CD4-positive, CD25-positive, alpha-beta regulatory T cell (primary cell): Measurements from ENCODE around the gene CAPRIN2. TPM values are rescaled to one million over a fixed set of nuclear protein-coding genes. Genes with fewer than 3 reads are reported as not detected.

Source experiments
- ATAC-seq, 2 donors: fragments of 150-1000 bp; cut with Tn5 transposase; one replicate each; pipeline ENCODE4 v1.10.0; 2021; ENCODE audit warnings: low read depth in 2 of 2, moderate number of reproducible peaks in 2 of 2, moderate library complexity in 1 of 2
- DNase-seq, 3 donors: peaks; one replicate each; pipeline versions ENCODE4 v3.0.0 to v3.0.0-alpha.2; 2012 to 2022; ENCODE audit warnings: mixed read lengths in 1 of 3
- H3K27ac ChIP-seq: one replicate; pipeline ENCODE4 v1.7.0; 2013; ENCODE audit warnings: mild to moderate bottlenecking, low read length; ENCODE audit not compliant: insufficient read depth, poor library complexity, severe bottlenecking
- H3K27me3 ChIP-seq: one replicate; pipeline ENCODE4 v1.7.0; 2013; ENCODE audit warnings: low read length; ENCODE audit not compliant: control insufficient read depth, insufficient read depth
- H3K36me3 ChIP-seq: one replicate; pipeline ENCODE4 v1.7.0; 2013; ENCODE audit warnings: mild to moderate bottlenecking, low read length, moderate library complexity; ENCODE audit not compliant: control insufficient read depth, insufficient read depth
- H3K4me1 ChIP-seq: 2 replicates; pipeline ENCODE4 v1.7.0; 2013; ENCODE audit warnings: mild to moderate bottlenecking, low read length; ENCODE audit not compliant: insufficient read depth, control insufficient read depth, poor library complexity, severe bottlenecking
- H3K4me3 ChIP-seq: one replicate; pipeline ENCODE4 v1.7.0; 2013; ENCODE audit warnings: low read depth, mild to moderate bottlenecking, low read length, moderate library complexity
- H3K9me3 ChIP-seq, 2 experiments: 1 replicate in 1 of 2; 2 replicates in 1 of 2; pipeline ENCODE4 v1.7.0; 2013; ENCODE audit warnings: low read length in 2 of 2, mild to moderate bottlenecking in 1 of 2, moderate library complexity in 1 of 2; ENCODE audit not compliant: control insufficient read depth in 2 of 2
- H3K27ac Mint-ChIP-seq, 3 donors: one replicate each; pipeline ENCODE4 v1.8.0; 2020 to 2022; ENCODE audit warnings: mild to moderate bottlenecking in 3 of 3, mixed read lengths in 3 of 3, moderate library complexity in 2 of 3
- H3K27me3 Mint-ChIP-seq: one replicate; pipeline ENCODE4 v1.8.0; 2022; ENCODE audit warnings: mild to moderate bottlenecking, mixed read lengths
- H3K36me3 Mint-ChIP-seq: one replicate; pipeline ENCODE4 v1.8.0; 2020; ENCODE audit warnings: mixed read lengths
- H3K4me1 Mint-ChIP-seq, 4 donors: one replicate each; pipeline ENCODE4 v1.8.0; 2020 to 2022; ENCODE audit warnings: mixed read lengths in 4 of 4, mild to moderate bottlenecking in 1 of 4
- H3K4me3 Mint-ChIP-seq, 4 donors: one replicate each; pipeline ENCODE4 v1.8.0; 2020 to 2022; ENCODE audit warnings: mild to moderate bottlenecking in 4 of 4, mixed read lengths in 4 of 4, moderate library complexity in 3 of 4
- H3K9me3 Mint-ChIP-seq, 7 donors: one replicate each; pipeline ENCODE4 v1.8.0; 2020 to 2022; ENCODE audit warnings: mixed read lengths in 7 of 7, mild to moderate bottlenecking in 3 of 7, moderate library complexity in 2 of 7
- polyA plus RNA-seq, 4 donors: library from polyadenylated mRNA; unstranded; fragments of 300-500 nt; fragmentation: Illumina TruSeq; gene quantifications; one replicate each; pipeline ENCODE4 v1.2.3, GENCODE V29; 2021
- total RNA-seq: library from RNA; stranded (reverse); gene quantifications from one replicate; pipeline ENCODE4 v1.2.3, GENCODE V29; 2022

The CAPRIN2 gene
- total and polyA plus RNA-seq, 5 donors from 2014 or later: 5.6 to 29.9 (median 9.7) TPM

- no peak overlapping the region for H3K4me3 ChIP-seq
- no peak for ATAC-seq
- no peaks in the 10 kb centered on the region for H3K27me3 ChIP-seq
- Mint-ChIP-seq H3K9me3 (no peaks in the 10 kb centered on the region), H3K27ac (no peak overlapping the region), H3K4me1 (peaks cover 12 to 50% (median 35%) of the 10 kb centered on the region in 4 donors), H3K27me3 (no peaks in the 10 kb centered on the region), H3K36me3 (peaks cover 27% of the 10 kb centered on the region), H3K4me3 (no peak overlapping the region)
- H3K36me3 ChIP-seq: peaks cover 14% of the 10 kb centered on the region
- no peak overlapping the region for H3K27ac ChIP-seq
- no peak for DNase-seq
- no peaks in the 10 kb centered on the region for H3K9me3 ChIP-seq
- H3K4me1 ChIP-seq: peaks cover 5% of the 10 kb centered on the region
Measured at GRCh38 chr12:30748147-30748546, 6.6 kb downstream of the CAPRIN2 start.

- no peaks in the 10 kb centered on the region for H3K9me3 ChIP-seq
- Mint-ChIP-seq H3K4me3 (no peak overlapping the region), H3K27ac (no peak overlapping the region), H3K27me3 (no peaks in the 10 kb centered on the region), H3K9me3 (no peaks in the 10 kb centered on the region), H3K4me1 (peaks cover 12 to 41% (median 29%) of the 10 kb centered on the region in 4 donors), H3K36me3 (peaks cover 25% of the 10 kb centered on the region)
- no peak overlapping the region for H3K27ac ChIP-seq
- ATAC-seq (no peak), DNase-seq (no peak)
- no peaks in the 10 kb centered on the region for H3K4me1 ChIP-seq
- H3K27me3 ChIP-seq: no peaks in the 10 kb centered on the region
- H3K4me3 ChIP-seq: no peak overlapping the region
- peaks cover 14% of the 10 kb centered on the region for H3K36me3 ChIP-seq
Measured at GRCh38 chr12:30746190-30746589, 8.6 kb downstream of the CAPRIN2 start.

GRCh38 chr12:30744321-30744720 lies 10.4 kb downstream of the CAPRIN2 start:
- no peaks in the 10 kb centered on the region for H3K27me3 Mint-ChIP-seq
- H3K27ac Mint-ChIP-seq: no peak overlapping the region
- H3K4me1 ChIP-seq: no peaks in the 10 kb centered on the region
- no peak overlapping the region for H3K4me3 Mint-ChIP-seq
- peaks cover 0 to 22% (median 13%) of the 10 kb centered on the region in 4 donors for H3K4me1 Mint-ChIP-seq
- ATAC-seq (no peak), DNase-seq (no peak)
- H3K27me3 ChIP-seq: no peaks in the 10 kb centered on the region
- peaks cover 29% of the 10 kb centered on the region for H3K36me3 Mint-ChIP-seq
- H3K27ac ChIP-seq: no peak overlapping the region
- H3K9me3 Mint-ChIP-seq: no peaks in the 10 kb centered on the region
- no peak overlapping the region for H3K4me3 ChIP-seq
- no peaks in the 10 kb centered on the region for H3K9me3 ChIP-seq
- peaks cover 18% of the 10 kb centered on the region for H3K36me3 ChIP-seq

- H3K9me3 Mint-ChIP-seq: peaks cover 0 to 3% (median 0%) of the 10 kb centered on the region in 7 donors
- no peaks in the 10 kb centered on the region for H3K27me3 Mint-ChIP-seq
- Histone ChIP-seq H3K4me3 (no peak overlapping the region), H3K4me1 (no peaks in the 10 kb centered on the region), H3K27me3 (no peaks in the 10 kb centered on the region), H3K9me3 (no peaks in the 10 kb centered on the region), H3K27ac (no peak overlapping the region), H3K36me3 (peaks cover 24% of the 10 kb centered on the region)
- peaks cover 0 to 10% (median 4%) of the 10 kb centered on the region in 4 donors for H3K4me1 Mint-ChIP-seq
- peaks cover 36% of the 10 kb centered on the region for H3K36me3 Mint-ChIP-seq
- ATAC-seq (no peak), DNase-seq (no peak)
- H3K27ac Mint-ChIP-seq: peak overlapping the region in 1 of 3 donors; percentile 43
- no peak overlapping the region for H3K4me3 Mint-ChIP-seq
Measured at GRCh38 chr12:30740274-30740673, 14.5 kb downstream of the CAPRIN2 start.

- no peaks in the 10 kb centered on the region for H3K27me3 ChIP-seq
- peaks cover 44% of the 10 kb centered on the region for H3K36me3 Mint-ChIP-seq
- H3K9me3 Mint-ChIP-seq: peaks cover 0 to 3% (median 0%) of the 10 kb centered on the region in 7 donors
- DNase-seq: no peak
- peaks cover 0 to 10% (median 4%) of the 10 kb centered on the region in 4 donors for H3K4me1 Mint-ChIP-seq
- no peak overlapping the region for H3K27ac ChIP-seq
- H3K27me3 Mint-ChIP-seq: no peaks in the 10 kb centered on the region
- no peak overlapping the region for H3K27ac Mint-ChIP-seq
- H3K9me3 ChIP-seq: no peaks in the 10 kb centered on the region
- H3K4me3 ChIP-seq: no peak overlapping the region
- H3K4me3 Mint-ChIP-seq: no peak overlapping the region
- no peak for ATAC-seq
- H3K4me1 ChIP-seq: no peaks in the 10 kb centered on the region
- H3K36me3 ChIP-seq: peaks cover 32% of the 10 kb centered on the region
Measured at GRCh38 chr12:30739020-30739419, 15.7 kb downstream of the CAPRIN2 start.

GRCh38 chr12:30732954-30733637 lies 21.7 kb downstream of the CAPRIN2 start:
- DNase-seq: no peak
- H3K27ac Mint-ChIP-seq: no peak overlapping the region
- Histone ChIP-seq H3K9me3 (no peaks in the 10 kb centered on the region), H3K27ac (no peak overlapping the region), H3K36me3 (peaks cover 35% of the 10 kb centered on the region), H3K4me3 (no peak overlapping the region), H3K4me1 (no peaks in the 10 kb centered on the region), H3K27me3 (no peaks in the 10 kb centered on the region)
- no peaks in the 10 kb centered on the region for H3K27me3 Mint-ChIP-seq
- H3K36me3 Mint-ChIP-seq: peaks cover 50% of the 10 kb centered on the region
- H3K9me3 Mint-ChIP-seq: no peaks in the 10 kb centered on the region
- peaks cover 0 to 12% (median 8%) of the 10 kb centered on the region in 4 donors for H3K4me1 Mint-ChIP-seq
- H3K4me3 Mint-ChIP-seq: no peak overlapping the region
- no peak for ATAC-seq

GRCh38 chr12:30730011-30730410 lies 24.7 kb downstream of the CAPRIN2 start:
- Mint-ChIP-seq H3K36me3 (peaks cover 44% of the 10 kb centered on the region), H3K4me3 (no peak overlapping the region), H3K27ac (no peak overlapping the region), H3K4me1 (peaks cover 8 to 24% (median 13%) of the 10 kb centered on the region in 4 donors), H3K27me3 (no peaks in the 10 kb centered on the region), H3K9me3 (no peaks in the 10 kb centered on the region)
- ATAC-seq (no peak), DNase-seq (no peak)
- no peak overlapping the region for H3K27ac ChIP-seq
- H3K36me3 ChIP-seq: peaks cover 25% of the 10 kb centered on the region
- no peaks in the 10 kb centered on the region for H3K27me3 ChIP-seq
- H3K4me1 ChIP-seq: no peaks in the 10 kb centered on the region
- no peaks in the 10 kb centered on the region for H3K9me3 ChIP-seq
- no peak overlapping the region for H3K4me3 ChIP-seq

- H3K36me3 ChIP-seq: peaks cover 22% of the 10 kb centered on the region
- no peak overlapping the region for H3K27ac ChIP-seq
- no peaks in the 10 kb centered on the region for H3K27me3 Mint-ChIP-seq
- no peak overlapping the region for H3K4me3 Mint-ChIP-seq
- no peaks in the 10 kb centered on the region for H3K27me3 ChIP-seq
- DNase-seq: no peak
- H3K9me3 ChIP-seq: no peaks in the 10 kb centered on the region
- no peak overlapping the region for H3K4me3 ChIP-seq
- H3K27ac Mint-ChIP-seq: peak overlapping the region in 1 of 3 donors; percentile 82
- no peaks in the 10 kb centered on the region for H3K9me3 Mint-ChIP-seq
- H3K4me1 Mint-ChIP-seq: peaks cover 8 to 24% (median 13%) of the 10 kb centered on the region in 4 donors
- H3K4me1 ChIP-seq: no peaks in the 10 kb centered on the region
- no peak for ATAC-seq
- H3K36me3 Mint-ChIP-seq: peaks cover 41% of the 10 kb centered on the region
Measured at GRCh38 chr12:30729547-30729946, 25.2 kb downstream of the CAPRIN2 start.
